HG03342 (cell line): Measurements from ENCODE around the gene PLD5.
"Not testable (repeated sequence)": the region's sequence is repeated elsewhere in the genome, so short reads cannot be mapped to it uniquely, and the experiment has no call there.

ENCODE experiments used
- ATAC-seq: cut with Tn5 transposase; IDR thresholded peaks from one replicate; pipeline ENCODE4 v1.9.1; 2021; ENCODE audit warnings: mild to moderate bottlenecking, moderate library complexity; ENCODE audit not compliant: unreplicated experiment

PLD5 gene

DNA sequence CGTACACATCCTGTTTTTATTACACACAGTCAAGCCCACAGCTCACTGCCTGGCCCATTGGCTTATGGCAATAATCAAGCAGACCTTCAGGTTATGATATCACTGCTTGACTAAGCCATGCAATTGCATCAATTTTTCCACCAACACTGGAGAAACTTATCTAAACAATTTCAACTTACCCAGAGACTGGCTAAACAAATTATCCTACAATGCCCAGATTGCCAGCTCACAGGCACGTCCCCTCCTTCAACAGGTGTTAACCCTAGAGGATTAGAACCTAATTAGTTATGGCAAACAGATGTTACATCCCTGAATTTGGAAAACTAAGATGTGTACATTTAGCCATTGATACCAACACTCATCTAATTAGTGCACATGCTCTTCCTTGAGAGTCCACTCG lies 310.0 kb downstream of the PLD5 start:
- not testable (repeated sequence) for ATAC-seq

DNA sequence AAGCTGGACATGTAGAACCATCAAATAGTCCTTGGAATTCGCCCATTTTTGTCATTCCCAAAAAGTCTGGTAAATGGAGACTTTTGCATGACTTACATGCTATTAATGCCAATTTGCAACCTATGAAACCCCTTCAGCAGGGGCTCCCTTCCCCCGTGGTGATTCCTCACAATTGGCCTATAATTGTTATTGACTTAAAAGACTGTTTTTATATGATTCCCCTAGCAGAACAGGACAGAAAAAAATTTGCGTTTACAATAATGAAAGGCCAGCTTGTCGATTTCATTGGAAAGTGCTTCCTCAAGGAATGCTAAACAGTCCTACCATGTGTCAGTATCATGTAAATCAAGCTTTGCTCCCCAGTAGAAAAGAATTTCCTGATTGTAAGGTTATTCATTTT lies 311.5 kb downstream of the PLD5 start:
- ATAC-seq, result not testable (repeated sequence)

DNA sequence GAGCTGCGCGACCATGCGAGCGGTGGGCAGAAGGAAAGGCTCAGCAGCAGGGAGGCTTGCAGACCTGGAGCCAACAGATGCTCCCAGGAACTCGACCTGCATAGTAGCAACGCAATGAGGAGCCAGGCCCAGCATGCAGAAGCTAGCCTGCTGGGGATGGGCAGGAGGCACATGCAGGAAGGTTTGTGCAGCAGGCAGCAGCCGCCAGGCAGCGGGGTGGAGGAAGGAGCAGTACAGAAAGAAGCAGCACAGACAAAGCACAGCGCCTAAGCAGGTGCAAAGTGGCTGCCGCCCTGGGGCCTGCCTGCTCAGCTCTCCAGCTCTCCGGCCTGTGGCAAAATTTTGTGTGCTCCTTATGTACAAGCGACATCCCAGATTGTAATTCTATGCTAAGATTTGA lies 312.1 kb downstream of the PLD5 start:
- no peak for ATAC-seq

DNA sequence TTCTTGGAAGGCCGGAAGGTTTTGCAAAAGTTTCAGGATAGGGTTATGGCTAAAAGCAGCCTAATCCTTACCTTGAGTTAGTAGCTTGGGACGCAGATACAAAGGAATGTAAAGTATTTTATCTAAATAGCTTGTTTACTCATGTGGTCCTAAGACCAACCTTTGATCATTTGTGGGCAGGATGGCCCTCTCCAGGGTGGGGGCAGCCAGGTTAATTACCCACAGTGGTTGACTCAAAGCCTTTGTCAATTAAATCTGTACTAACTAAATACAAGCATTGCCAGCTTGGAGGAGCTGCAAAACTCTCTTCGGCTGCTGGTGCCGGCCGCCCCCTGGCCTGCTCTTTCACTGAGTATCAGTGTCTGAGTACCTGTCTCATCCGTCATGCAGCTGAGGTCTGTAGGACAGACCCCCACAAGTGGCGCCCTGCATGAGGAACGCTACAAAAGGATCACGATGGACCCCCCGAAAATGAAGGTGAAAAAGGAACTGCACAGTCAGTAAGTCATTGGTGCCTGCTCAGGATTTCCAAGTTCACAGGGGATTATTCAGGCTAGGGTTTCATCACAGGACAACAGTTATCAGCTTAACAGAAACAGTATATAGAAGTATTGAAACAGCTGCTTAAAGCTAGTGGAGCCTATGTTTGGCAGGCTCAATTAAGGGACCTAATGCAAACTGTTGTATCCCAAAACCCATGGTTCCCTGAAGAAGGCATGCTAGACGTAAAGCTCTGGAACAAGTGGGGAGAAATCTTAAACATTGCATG lies 313.1 kb downstream of the PLD5 start:
- ATAC-seq, result no peak

DNA sequence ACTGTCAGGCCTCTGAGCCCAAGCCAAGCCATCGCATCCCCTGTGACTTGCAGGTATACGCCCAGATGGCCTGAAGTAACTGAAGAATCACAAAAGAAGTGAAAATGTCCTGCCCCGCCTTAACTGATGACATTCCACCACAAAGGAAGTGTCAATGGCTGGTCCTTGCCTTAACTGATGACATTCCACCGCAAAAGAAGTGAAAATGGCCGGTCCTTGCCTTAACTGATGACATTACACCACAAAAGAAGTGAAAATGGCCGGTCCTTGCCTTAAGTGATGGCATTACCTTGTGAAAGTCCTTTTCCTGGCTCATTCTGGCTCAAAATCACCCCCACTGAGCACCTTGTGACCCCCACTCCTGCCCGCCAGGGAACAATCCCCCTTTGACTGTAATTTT lies 314.2 kb downstream of the PLD5 start:
- not testable (repeated sequence) for ATAC-seq

DNA sequence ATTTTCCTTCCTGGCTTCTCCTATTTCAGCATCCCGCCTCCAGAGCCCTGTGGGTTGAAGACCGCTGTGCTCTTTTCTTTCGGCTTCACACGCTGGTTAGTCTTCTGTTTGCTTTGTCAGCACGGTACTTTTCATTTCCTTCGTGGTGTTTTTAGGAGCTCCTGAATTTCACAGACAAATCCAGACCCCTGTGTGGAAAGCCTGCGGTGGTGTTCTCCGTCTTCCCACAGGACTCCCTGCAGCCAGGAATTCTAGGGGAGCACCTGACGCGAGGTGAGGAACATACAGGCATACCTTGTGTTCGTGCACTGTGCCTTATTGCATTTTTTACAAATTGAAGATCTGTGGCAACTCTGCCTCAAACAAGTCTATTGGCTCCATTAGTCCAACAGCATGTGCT lies 315.4 kb downstream of the PLD5 start:
- ATAC-seq, result no peak

DNA sequence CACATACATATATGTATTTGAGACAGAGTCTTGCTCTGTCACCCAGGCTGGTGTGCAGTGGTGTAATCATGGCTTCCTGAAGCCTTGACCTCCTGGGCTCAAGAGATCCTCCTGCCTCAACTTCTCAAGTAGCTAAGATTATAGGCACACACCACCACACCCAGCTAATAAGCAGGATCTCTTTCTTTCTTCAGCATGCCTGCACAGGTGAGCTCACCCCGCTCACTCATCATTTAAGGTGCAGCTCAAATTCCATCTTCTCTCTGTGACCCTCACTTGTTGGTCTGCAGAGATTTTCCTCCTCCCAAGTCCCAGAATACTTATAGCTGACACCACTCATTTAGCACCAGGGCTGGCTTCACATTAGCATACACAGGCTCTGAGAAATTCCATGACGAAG lies 316.5 kb downstream of the PLD5 start:
- no peak for ATAC-seq

DNA sequence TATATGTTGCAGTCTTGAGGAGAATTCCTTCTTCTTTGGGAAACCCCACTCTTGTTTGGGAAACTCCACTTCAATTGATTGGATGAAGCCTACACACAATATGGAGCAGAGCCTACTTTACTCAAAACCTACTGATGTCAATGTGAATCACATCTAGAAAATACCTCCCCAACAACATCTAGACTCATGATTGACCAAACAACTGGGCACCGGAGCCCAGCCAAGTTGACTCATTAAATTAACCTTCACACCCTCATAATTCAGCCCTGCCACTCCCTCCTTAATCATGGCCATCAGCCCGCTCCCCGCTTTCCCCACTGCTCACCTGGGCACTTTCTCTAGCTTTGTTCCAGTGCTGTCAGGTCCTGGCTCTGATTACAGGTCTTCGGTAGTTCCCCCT lies 317.5 kb downstream of the PLD5 start:
- no peak for ATAC-seq

DNA sequence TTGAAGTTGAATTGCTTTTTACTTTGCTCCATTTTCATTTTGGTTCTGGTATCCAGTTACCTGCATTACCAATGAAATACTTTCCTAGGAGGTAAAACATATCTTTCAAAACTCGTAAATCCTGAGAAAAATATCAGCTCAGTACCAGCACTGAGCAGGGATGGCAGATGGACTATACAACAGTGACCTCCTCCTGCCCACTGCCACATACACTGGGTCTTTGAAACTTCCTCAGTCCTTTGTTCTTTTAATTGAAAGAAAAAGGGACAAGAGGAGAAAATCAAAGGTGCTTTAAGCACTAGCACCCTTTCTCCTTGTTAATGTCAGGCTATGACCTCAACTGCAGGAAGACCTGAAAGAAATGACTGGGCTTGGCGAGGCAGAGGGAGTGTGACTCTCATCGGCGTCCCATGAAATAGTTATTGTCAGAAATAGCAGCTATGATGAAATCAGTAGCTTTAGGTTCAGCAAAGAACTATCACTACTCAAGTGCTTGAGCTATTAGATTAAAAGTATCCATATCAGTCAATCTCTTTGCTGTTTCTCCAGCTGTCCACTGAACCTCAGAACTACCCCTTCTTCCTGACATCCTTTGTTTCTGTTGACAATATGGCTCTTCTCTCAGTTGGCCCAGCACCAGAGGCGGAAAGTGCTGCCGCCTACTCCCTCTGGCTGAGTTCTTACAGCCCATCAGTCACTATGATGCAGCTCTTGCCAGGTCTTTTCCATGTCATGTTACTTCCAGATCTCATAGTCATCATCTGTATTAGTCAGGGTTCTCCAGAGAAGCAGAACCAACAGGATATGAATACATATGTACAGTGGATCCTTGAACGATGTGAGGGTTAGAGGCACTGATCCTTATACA lies 318.6 kb downstream of the PLD5 start:
- ATAC-seq, result no peak

DNA sequence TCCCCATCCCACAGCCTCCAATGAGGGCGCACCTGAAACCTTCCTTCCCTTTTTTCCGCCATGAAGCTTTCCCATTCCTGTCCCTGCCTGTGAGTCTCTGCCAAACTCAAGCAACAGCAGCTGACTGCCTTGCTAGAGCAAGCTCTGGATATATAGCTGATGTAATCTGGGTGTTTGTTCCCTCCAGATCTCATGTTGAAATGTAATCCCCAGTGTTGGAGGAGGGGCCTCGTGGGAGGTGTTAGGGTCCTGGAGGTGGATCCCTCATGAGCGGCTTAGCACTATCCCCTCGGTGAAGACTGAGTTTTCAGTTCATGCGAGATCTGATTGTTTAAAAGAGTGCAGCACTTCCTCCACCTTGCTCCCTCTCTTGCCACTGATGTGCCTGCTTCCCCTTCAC lies 321.2 kb downstream of the PLD5 start:
- no peak for ATAC-seq

DNA sequence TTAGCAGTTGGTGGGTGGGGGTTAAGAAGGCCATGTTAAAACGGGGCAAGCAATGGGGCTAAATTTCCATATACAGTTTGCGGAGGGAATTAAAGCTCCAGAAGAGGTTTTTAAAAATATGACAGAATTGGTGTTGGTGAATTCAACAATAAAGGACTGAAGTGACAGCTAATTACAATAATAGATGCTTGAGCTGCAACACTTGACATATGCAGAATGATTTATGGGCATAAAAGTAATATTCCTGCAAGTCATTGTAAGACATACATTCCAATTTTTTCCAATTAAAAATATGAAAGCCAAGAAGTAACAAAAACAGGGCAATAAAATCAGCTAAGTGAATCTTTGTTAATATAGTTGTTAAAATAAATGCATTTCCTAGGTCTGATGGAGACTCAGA lies 323.4 kb downstream of the PLD5 start:
- ATAC-seq, result no peak

DNA sequence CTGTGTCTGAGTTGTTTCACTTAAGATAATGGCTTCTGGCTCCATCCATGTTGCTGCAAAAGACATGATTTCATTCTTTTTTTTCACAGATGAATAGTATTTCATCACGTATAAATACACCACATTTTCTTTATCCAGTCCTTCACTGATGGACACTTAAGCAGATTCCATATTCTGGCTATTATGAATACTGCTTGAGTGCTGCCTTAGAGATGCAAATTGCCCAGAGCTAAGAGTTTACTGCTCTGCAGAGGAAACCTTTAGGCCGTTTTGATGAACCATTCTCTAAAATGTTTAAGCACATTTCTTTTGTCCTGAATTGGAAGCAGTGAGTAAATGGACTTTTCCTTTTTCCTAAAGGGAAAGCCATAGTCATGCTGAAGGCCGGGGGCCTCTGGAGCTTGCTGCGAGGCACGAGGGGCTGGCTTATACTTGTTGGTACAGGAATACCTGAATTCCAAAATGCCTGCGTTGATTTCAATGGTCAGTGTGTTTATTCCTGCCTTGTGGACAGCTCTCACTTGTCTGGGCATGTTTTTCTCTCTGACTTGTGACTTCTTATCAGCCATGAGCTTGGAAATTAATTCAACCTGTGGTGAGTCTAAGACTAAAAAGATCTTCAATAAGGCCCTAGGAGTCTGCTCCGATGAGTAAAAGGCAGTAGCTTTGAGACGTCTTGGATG lies 324.6 kb downstream of the PLD5 start:
- no peak for ATAC-seq

DNA sequence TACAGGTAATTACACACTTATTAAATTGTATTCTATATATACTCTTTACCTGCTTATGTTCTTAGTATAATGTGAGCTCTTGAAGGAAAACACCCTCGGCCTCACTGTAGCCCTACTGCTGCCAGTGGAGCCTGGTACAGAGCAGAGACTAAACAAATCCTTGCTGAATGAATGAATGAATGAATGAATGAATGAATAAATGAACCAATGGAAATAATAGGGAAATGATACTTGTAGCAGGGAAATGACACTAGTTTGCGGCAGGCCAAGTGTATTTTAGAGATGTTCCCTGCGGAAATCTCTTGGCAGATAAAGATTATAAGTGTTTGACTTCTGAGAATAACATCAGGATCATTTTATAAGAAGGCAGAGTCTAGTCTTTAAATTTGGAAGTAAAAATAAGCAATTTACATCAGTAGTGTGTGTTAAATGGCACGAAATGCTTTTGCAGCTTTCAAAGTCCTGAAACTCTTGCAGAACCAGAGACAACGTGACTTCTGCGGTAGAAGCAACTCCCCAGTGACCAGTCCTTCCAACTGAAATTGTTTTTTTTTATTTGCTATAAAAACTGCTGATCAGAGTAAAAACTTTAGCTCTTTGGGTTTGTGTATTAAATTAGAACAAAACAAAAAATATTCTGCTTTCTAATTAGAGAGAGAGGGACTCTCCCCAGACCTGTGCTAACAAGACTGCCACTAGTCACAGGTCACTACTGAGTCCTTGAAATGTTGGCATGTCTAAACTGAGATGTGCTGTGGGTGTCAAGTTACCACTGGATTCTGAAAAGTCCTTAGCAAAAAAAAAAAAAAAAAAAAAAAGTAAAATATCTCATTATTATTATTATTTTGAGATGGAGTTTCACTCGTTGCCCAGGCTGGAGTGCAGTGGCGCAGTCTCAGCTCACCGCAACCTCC lies 326.3 kb downstream of the PLD5 start:
- ATAC-seq, result no peak

DNA sequence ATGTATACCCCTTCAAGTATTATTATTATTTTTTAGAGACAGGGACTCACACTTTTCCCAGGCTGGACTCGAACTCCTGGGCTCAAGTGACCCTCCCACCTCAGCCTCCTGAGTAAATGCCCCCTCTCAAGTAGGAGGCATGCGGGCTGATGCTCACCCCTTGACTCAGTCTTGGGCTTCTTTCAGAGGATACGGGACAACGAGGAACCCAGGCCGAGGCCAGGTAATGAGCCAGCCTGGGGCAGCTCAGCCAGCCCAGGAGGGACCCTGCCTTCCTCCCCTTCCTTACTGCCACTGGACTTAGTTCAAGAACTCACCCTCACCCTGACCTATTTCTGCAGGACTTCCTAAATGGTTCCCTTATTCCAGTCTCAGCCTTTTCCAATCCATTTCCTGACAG lies 327.6 kb downstream of the PLD5 start:
- no peak for ATAC-seq

DNA sequence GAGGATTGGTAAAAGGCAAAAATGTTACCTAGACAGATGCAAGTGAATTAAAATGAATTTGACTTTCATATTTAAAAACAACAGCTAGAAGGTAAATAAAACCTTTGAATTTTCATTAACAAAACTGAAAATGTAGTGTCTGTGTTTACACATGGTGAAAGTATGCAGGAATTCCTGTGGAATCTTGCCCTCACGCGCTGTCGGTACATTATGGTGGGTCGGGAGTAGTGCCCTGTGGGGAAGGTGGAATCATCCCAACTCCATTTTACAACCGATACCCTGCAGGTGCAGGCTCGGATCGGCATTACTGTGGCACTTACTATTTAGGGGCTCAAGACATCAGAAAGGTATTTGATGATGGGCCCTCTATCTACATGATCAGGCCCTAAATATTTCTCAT lies 328.4 kb downstream of the PLD5 start:
- no peak for ATAC-seq

DNA sequence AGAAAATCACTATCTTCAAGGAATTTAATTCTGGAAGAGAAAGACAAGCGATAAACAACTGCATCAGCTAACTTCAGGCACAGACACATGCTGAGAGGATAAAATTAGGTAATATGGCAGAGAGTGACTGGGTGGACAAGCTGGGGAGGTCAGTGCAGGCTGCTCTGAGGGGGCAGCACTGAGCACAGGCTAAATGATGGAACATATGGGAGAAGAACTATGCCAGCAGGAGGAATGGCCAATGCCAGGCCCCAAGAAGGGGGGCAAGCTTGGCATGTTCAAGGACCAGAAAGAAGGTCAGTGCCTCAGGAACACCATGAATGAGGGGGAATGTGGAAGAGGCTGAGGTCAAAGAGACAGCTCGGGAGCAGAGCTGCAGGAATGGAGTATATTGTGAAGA lies 334.9 kb downstream of the PLD5 start:
- ATAC-seq, result no peak

DNA sequence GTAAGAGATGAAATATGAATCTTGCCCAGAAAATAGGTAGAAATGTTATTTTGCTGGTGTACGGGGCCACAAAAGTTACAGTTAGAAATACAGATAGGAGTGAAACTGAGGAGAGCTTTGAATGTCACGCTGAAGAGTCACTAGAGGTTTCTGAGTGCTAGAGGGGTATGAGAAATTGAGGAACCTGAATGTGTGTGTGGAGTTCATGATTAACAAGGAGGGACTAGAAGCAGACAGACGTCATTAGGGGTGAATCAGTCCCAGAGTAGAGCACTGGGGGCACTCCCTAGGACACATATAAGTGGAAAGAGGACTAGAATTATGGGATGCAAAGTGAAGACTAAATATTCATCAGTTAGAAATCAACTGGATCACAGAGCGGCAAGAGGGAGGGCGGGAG lies 336.7 kb downstream of the PLD5 start:
- ATAC-seq, result peak; percentile 90

DNA sequence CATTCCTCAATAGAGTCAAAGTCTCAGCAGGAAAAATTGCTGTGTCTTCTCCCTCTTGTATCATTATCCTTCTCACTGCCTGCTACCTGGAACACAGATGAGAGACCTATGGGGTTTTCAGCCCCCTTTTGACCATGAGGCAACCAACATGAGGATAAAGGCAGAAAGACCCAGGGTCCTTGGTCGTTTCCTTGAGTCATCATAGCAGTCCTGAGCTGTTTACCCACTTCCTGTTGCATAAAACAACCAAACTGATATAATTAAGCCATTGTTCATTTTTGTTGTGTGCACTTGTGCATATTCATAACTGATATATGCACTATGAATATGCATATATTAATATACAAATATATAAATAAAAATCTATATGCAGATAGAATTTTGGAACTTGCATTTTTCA lies 337.3 kb downstream of the PLD5 start:
- peak; percentile 42 for ATAC-seq

DNA sequence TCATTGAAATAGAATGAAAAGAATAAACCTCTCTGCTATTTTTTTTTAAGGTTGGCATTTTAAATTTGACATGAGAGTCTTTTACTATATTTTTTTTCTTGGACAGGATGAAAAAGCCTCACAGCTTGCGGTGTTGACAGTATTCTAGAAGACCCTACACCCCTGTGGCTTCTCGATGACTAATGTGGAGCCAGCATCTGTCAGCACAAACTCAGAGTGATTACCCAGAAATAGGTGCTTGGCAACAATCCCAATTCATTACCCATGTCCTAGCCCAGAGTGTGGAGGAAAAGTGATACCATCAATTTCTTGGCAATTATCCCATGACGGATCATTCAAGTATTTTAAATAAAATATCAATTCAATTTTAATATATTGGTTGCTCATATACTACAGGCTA lies 338.8 kb downstream of the PLD5 start:
- ATAC-seq, result no peak

DNA sequence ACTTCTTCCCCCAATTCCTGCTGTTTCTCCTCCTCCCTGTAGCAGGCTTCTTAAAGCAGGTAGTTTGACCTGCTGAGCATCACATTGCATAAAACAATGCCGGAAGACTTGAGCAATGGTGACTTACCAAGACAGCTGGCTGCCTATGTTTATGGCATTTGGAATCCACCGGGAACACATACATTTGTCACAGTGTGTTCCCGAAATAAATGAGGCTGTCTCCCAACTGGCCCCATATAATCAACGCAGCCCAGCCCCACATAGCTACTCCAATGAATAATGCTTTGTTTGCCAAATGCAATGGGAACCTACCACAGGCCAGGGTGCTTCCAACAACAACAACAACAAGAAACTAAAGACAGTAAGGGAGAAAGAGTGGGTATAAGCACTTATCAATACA lies 339.5 kb downstream of the PLD5 start:
- no peak for ATAC-seq

DNA sequence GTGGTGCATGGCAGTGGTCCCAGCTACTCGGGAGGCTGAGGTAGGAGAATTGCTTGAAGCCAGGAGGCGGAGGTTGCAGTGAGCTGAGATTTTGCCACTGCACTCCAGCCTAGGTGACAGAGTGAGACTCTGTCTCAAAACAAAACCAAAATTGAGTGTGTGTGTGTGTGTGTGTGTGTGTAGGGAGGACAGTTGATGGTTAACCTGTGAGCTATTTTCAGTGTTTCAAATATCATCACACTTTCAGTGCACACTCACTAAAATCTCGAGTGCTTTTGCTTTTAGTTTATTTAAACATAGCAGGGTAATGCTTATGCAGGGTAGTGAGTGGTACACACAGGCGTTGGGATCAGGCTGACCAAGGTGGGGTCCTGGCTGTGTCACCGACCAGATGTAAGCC lies 344.7 kb downstream of the PLD5 start:
- ATAC-seq, result peak; percentile 80
